HFF-Myc (cell line): ENCODE results near the gene FAM193B.

Experiments
- DNase-seq: peaks from one replicate; pipeline ENCODE4 v3.0.0-alpha.2; 2011; ENCODE audit warnings: low read depth; ENCODE audit errors: extremely low read depth
- H3K4me3 ChIP-seq: replicated peaks from 2 replicates; pipeline ENCODE4 v1.5.1; 2011; ENCODE audit warnings: low read depth, mild to moderate bottlenecking, control low read depth, low read length
- TF ChIP-seq, protein P1 (sequence below): IDR thresholded peaks from 2 replicates; pipeline ENCODE4 v1.5.1; 2012; ENCODE audit warnings: mild to moderate bottlenecking, low read depth, low read length, control low read depth; ENCODE audit errors: missing control alignments

The FAM193B gene

DNA sequence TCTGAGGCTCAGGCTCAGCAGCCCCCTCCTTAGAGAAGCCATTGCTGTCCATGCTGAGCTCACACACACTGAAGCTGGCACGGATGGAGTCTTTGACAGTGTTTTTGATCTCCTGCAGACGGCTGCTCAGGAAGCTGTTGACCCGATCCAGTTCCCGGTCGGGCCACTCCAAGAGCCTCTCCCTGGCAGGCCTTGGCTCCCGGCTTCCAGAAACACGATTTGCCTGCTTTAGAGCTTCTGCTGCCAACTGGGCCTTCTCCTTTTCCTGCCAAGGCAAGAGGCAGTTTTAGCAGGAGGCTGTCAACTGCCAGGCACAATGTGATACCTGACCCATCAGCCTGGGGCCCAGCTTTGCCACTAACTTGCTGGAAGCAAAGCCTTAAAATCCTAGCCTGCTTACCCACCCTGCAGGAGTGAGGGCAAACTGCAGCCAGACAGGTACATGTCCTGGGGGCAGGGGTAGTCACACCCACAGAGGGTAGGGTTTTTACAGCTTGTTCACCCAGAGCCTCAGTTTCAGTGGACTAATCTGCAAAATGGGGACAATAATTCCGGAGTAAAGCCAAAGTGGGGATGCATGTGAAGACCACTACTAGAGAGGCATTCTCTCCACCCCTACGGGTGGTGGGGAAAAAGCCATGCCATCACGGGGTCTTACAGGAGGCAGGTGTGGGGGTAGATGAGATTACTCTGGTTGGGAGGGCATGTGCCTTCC is 29.3 kb downstream of the FAM193B start:
- TF ChIP-seq, protein P1, sequence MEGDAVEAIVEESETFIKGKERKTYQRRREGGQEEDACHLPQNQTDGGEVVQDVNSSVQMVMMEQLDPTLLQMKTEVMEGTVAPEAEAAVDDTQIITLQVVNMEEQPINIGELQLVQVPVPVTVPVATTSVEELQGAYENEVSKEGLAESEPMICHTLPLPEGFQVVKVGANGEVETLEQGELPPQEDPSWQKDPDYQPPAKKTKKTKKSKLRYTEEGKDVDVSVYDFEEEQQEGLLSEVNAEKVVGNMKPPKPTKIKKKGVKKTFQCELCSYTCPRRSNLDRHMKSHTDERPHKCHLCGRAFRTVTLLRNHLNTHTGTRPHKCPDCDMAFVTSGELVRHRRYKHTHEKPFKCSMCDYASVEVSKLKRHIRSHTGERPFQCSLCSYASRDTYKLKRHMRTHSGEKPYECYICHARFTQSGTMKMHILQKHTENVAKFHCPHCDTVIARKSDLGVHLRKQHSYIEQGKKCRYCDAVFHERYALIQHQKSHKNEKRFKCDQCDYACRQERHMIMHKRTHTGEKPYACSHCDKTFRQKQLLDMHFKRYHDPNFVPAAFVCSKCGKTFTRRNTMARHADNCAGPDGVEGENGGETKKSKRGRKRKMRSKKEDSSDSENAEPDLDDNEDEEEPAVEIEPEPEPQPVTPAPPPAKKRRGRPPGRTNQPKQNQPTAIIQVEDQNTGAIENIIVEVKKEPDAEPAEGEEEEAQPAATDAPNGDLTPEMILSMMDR = no peak
- no peak overlapping the region for H3K4me3 ChIP-seq
- no peak for DNase-seq

DNA sequence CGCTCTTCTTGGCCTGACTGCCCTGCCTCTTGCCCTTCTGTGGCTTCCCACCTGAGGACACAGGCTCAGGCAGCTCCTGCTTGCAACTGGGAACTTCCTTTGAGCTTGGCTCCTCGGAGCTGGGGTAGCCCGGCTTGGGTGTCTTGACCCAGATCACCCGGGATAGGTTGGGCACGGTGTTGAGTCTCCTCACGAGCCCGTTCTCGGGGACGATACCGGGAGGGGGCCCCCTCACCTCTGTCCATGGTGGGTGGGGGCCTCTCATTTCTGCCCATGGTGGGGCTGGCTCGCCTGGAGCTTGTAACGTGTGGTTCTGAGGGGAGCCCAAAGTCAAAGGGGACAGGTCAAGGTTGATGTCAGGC is 29.8 kb downstream of the FAM193B start:
- no peak for DNase-seq
- no peak overlapping the region for H3K4me3 ChIP-seq
- TF ChIP-seq, protein P1 = no peak

DNA sequence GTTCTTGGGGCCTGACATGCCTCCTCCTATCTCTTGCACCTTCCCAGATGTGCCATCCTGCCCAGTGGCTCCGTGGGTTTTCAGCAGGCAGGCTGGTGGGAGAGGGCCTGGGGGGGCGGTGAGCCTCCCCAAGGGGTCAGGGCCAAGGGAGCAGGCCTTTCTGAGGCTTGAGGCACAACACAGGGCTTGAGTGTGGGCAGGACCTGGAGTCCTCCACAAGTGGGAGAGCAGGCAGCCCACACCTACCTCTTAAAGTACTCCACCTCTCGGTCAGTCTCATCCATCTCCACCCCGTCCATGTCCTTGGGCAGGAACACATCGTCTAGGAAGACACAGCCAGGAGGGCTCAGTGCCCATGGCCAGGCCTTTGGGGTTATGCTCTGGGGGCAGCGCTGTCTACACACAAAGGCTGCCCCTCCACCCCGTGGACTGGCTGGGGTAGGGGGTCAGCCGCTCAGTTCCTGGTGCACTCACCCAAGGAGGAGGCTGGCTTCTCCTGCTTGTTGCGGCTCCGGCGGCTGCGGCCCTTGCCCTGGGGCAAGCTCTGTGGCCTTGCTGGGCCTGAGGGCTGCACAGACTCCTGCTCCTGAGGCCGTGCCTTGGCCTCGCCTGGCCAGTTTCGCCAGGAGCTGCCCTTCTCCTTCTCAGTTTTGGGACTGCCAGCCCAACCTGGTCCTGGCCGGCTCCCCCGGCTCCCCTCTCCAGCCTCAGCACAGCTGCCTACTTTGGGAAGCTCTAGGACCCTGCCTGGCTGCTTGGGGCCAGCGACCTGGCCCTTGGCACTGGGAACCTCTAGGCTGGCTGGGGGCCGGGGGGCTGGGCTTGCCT is 30.4 kb downstream of the FAM193B start:
- TF ChIP-seq, protein P1 = no peak
- no peak for DNase-seq
- H3K4me3 ChIP-seq = no peak overlapping the region

DNA sequence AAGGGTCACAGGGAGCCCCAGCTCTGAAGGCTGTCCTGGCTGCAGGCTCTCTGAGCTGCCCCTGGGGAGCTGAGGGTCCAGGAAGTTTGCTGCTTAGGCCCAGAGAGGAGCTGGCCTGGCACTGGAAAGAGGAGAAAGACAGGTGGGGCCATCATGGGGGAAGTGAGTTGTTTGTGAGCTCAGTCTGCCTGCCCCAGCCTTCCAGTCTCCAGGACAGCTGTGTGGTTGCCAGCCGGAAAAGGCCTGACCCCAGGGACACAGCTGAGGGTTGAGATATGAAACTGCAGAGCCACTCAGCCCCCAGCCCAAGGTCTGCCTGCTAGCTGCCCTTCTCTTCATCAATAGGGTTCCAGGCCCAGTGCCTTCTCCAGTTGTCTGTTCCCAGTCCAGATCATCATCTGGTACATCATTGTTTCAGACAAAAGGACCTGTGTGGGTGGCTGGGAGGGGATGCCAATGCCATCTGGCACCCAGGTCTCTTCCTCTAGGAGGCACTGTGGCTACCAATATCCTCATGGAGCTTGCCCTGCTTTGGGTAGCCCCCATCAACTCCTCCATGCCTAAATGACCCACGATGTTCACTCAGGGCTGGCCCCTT is 33.3 kb downstream of the FAM193B start:
- no peak for DNase-seq
- TF ChIP-seq, protein P1 = peak; percentile 11
- H3K4me3 ChIP-seq = no peak overlapping the region

DNA sequence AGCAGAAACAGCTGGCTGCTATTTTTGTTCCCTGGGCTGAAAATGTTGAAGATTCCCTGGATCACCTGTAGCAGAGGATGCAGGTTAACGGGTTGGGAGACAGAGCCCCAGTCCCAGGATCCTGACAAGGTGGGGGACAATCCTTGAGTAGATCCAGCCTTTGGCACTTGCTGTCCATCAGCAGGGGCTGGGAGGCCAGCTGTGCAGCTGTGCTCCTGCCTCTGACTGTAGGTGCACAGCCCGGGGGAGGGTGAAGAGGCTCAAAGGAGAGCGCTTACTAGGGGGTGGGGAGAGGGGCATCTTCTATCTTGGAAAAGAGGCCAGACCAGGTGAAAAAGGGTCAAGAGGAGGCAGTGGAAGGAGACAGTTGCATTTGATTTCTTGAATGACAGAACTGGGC is 34.1 kb downstream of the FAM193B start:
- TF ChIP-seq, protein P1 = no peak
- no peak for DNase-seq
- H3K4me3 ChIP-seq = no peak overlapping the region

DNA sequence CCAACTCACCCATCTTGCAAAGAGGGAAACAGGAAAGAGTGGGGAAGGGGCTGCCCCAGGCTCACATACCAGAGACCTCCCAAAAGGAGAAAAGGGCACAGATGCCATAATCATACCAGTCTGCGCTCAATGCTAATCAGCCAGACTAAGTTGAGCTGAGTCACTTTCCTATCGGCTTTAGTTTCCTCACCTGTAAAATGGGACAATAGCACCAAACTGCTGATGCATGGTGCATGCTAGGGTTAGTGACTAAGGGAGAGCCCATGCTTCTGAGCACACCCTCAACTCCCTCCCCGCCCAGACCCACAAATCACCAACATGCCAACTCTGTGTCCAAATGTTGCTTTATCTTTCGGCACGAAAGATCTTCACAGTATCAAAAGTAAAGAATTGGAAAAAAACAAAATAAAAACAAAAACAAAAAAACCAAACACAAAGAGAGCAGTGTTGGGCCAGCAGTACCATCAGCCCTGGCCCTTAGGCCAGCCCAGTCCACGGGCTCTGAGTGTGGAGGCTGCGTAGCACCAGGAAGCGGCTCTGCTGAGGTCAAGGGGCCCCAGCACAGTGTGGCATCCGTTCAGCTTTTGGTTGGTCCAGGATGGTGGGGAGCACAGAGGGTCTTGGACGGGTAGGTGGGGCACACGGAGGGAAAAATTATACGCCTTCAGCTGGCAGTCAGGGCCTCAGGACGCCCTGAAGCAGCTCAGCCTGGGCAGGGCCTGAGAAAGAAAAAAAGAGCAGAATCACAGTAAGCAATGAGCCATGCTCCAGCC is 34.7 kb downstream of the FAM193B start:
- no peak overlapping the region for H3K4me3 ChIP-seq
- DNase-seq = no peak
- TF ChIP-seq, protein P1 = no peak
